Stimulated activated CD4-positive, alpha-beta T cell treated with anti-CD3 and anti-CD28 coated beads, Interleukin-12 subunit alpha, Interleukin-12 subunit beta, amount 100 ng/mL, for 4 hours (primary cell): ENCODE results near the gene NINL.
"Not testable (repeated sequence)": the region's sequence is repeated elsewhere in the genome, so short reads cannot be mapped to it uniquely, and the experiment has no call there.

Experiments used
- DNase-seq: peaks from one replicate; pipeline ENCODE4 v3.0.0-alpha.2; 2020

NINL gene

GRCh38 chr20:25550645-25551337 is 34.5 kb downstream of the NINL start:
- DNase-seq = not testable (repeated sequence)

- no peak for DNase-seq
These were observed 35.4 kb downstream of the NINL start for GRCh38 chr20:25549843-25550477.

- no peak for DNase-seq
These were observed 36.1 kb downstream of the NINL start for GRCh38 chr20:25549172-25549773.

- DNase-seq = no peak
These were observed 36.7 kb downstream of the NINL start for GRCh38 chr20:25548613-25549086.

GRCh38 chr20:25547999-25548398 is 37.3 kb downstream of the NINL start:
- DNase-seq = no peak

GRCh38 chr20:25547063-25547462 is 38.3 kb downstream of the NINL start:
- no peak for DNase-seq

GRCh38 chr20:25546048-25546447 is 39.3 kb downstream of the NINL start:
- DNase-seq = no peak

- no peak for DNase-seq
These were observed 40.2 kb downstream of the NINL start for GRCh38 chr20:25545171-25545570.

- no peak for DNase-seq
These were observed 40.6 kb downstream of the NINL start for GRCh38 chr20:25544734-25545133.

- DNase-seq = no peak
These were observed 41.0 kb downstream of the NINL start for GRCh38 chr20:25544311-25544710.

GRCh38 chr20:25543068-25543467 is 42.3 kb downstream of the NINL start:
- no peak for DNase-seq

- DNase-seq = no peak
These were observed 43.7 kb downstream of the NINL start for GRCh38 chr20:25541676-25542075.

GRCh38 chr20:25539742-25540672 is 45.3 kb downstream of the NINL start:
- DNase-seq = no peak

- no peak for DNase-seq
These were observed 46.3 kb downstream of the NINL start for GRCh38 chr20:25538838-25539665.

- DNase-seq = no peak
These were observed 47.4 kb downstream of the NINL start for GRCh38 chr20:25537890-25538289.

GRCh38 chr20:25535762-25536161 is 49.6 kb downstream of the NINL start:
- no peak for DNase-seq

GRCh38 chr20:25534845-25535244 is 50.5 kb downstream of the NINL start:
- DNase-seq = no peak

- DNase-seq = no peak
These were observed 51.2 kb downstream of the NINL start for GRCh38 chr20:25533920-25534700.

GRCh38 chr20:25532971-25533391 is 52.4 kb downstream of the NINL start:
- DNase-seq = no peak

GRCh38 chr20:25532015-25532751 is 53.1 kb downstream of the NINL start:
- no peak for DNase-seq
